HG02840 (cell line): Measurements from ENCODE around the gene TNK2.

ENCODE experiments used
- ATAC-seq: cut with Tn5 transposase; IDR thresholded peaks from one replicate; pipeline ENCODE4 v1.9.1; 2021; ENCODE audit warnings: mild to moderate bottlenecking, moderate library complexity, moderate number of reproducible peaks; ENCODE audit not compliant: unreplicated experiment, low FRiP score

Gene TNK2

GRCh38 chr3:195900436-195901355 is 7.7 kb downstream of the TNK2 start:
- no peak for ATAC-seq

DNA sequence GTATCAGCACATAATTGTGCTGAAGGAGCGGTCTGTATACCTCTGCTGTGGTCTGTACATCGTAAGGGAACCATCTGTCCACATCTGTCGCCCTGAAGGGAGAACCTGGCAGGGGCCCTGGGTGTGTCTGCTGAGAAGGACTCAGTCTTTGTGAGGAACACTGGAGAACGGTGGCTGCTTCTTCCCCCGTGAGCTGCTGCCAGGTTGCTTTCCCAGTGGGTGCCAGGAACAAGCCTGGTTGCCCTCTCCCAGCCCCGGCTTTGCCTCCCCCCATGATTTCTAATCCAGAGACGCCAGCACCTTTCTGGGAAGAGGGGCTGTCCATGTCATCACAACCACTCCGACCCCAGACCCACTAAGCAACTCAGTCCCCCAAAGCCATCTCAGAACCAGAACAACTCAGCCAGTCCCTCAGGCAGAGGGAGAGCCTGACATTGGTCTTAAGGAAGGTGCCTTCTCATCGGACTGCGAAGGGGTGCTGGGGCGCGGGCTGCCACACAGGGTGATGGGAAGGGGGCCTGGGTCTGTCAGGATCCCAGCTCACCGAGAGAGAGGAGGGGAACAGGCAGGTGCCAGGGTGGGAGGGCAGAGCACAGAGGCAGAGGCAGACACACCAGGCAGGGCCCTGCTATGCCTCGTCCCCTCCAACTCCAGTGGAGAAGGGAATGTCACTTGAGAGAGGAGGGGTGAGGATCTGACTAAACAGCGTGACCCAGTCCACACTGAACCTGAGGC is 8.5 kb downstream of the TNK2 start:
- no peak for ATAC-seq

DNA sequence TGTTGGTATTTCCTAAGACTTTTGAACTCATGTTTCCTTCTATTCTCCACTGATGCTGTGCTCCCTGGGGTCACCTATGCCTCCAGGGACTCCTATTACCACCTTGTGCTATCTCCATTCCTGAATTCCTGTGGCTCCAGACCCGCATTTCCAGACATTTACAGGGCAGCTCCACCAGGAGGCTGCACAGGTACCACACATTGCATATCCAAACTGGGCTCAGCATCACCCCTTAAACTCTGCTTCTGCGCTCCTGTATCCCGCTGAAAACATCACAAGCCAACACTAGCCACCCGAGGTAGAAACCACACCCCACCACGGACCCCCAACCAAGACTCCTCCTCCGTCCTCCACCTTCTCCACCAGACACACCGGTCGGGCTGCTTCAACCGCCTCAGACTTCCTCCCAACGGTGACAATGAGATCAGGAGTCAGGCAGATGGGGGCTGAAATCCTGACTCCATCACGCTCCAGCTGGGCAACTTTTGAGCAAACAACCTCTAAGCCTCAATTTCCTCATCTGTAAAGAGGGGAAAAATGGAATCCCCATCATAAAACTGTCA is 10.4 kb downstream of the TNK2 start:
- no peak for ATAC-seq

DNA sequence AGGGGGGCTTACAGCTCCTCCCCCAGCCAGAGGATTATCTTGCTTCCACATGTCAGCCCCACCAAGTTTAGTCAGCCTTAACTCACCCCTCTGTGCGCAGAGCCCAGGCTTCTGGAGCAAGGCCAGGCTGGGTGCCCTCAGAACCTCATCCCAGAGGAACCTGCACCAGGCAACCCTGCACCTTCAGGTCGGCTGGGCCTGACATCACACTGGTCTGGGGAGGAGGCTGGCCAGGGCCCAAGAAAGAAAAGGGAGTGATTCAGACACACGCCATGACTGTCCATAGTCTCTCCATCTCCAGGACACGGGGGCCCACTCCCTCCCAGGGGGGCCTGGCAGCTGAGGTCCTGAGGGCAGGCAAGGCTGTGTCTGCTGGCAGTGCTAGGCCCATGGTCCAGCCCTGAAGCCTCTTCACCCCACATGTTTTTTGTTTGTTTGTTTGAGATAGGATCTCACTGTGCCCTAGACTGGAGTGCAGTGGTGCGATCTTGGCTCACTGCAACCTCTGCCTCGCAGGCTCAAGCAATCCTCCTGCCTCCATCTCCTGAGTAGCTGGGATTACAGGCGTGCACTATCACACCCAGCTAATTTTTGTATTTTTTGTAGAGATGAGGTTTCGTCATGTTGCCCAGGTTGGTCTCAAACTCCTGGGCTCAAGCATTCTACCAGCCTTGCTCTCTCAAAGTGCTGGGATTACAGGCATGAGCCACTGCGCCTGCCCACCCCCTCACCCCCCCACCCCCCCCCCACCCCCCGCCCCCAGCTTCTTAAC is 11.1 kb downstream of the TNK2 start:
- ATAC-seq = no peak

GRCh38 chr3:195896361-195897080 is 11.8 kb downstream of the TNK2 start:
- ATAC-seq = no peak

DNA sequence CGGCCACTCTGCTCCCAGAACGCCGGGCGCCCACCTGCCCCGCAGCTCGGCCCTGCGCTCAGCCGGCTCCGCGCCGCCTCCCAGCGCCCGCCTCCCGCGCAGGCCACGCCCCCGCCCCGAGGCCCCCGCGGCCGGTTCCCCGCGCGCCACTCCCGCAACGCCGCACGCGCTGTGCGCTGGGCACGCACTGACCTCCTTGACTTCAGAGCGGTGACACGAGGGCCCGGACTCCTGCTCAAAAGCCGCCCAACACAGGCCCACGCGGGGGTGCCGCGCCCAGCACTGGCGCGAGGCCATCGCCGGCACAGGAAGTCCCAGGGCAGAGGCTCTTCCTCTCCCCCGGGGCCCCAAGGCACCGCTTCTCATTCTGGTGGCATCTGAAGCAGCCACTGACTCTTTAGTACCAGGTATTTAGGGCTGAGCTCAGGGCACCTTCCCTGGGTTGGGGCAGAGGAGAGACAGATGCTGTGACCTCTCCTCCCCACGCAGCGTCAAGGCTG is 12.4 kb downstream of the TNK2 start:
- ATAC-seq = no peak

GRCh38 chr3:195895078-195895860 is 13.1 kb downstream of the TNK2 start:
- ATAC-seq = no peak

GRCh38 chr3:195893916-195894465 is 14.4 kb downstream of the TNK2 start:
- no peak for ATAC-seq

DNA sequence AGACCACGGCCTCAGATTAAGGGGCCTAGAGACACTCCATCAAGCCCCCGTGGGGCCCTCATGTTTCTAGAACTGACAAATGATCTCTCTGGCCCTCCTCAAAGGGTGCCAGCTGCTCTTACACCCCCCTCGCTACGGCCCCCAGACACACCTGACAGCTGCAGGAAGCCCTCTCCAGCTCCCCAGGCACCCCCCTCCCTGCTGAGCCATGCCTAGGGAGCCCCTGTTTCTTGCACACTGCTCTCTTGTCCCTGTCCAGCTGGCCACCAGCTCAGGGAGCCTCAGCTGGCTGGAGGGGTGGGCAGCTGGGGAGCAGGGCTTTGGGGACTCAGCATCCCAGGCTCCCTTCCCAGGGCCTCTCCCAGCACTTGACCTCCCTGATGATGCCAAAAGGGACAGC is 14.8 kb downstream of the TNK2 start:
- no peak for ATAC-seq

GRCh38 chr3:195893044-195893395 is 15.3 kb downstream of the TNK2 start:
- ATAC-seq = no peak

- ATAC-seq = no peak
These were observed 16.0 kb downstream of the TNK2 start for GRCh38 chr3:195892105-195893043.

DNA sequence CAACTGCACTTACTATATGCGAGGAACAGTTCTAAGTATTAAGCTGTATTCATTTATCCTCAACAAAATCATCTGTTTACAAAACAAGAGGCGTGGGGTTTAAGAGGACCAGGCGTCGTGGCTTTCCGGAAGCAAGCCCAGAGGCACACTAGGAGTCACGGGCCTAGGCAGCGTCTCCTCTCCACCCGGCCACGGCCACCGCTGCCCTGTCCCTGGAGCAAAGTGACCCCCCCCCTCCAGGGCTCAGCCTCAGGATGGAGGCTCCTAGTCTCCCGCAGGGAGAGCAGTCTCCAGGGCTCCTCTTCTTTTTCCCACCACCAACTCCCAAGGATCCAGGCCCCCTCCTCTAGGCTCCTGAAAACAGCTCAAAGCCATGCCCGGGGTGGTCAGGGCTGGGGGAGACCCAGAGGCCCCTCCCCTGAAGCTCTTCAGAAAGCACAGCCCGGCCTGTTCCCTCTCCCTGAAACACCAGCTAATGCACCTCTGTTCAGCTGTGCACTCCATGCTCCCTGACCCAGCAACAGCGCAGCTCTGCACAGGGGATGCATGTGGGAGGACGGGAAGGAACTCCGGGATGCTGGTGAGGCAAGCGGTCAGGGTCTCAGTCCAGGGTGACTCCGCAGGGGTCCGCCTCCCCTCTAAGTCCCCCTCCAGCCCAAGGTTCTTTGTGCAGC is 16.8 kb downstream of the TNK2 start:
- no peak for ATAC-seq

DNA sequence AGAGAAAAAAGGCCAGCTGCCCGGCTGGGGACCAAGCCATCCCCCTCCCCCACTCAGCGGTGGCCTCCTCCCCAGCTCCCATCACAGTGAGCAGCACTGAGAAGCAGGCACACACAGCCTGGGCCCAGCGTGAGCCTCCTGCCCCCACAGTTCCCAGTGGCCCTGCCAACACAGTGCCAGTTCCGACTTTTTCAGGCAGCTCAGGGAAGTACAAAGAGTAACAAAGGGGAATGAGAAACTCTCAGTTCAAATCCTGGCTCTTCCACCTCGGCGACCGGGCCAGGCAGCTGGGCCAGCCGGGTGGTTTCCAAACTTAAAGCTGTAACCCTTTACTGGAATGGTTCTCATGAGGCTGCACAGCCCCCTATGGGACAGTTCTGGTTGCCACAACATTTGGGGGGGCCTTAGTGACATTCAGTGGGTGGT is 18.5 kb downstream of the TNK2 start:
- ATAC-seq = no peak

- ATAC-seq = no peak
These were observed 19.1 kb downstream of the TNK2 start for GRCh38 chr3:195888981-195889869.

DNA sequence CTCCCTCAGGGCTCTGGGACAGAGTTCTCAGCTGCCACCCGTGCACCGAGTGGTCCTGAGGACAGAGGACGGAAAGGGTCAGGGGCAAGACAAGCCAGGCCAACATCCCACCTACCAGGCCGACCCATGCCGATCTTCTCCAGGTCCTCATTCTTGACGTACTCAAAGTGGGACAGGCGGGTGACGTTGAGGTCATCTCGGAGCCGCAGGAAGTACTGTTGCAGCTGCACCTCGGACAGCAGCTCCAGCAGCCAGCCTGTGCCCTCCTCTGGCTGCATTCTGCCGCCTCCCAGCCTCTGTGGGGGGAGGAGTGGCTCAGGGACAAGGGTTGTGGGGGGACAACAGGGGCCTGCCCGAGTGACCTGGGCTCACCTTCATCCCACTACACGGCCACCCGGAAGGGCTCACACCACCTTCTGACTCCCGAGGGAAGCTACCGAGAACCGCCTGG is 20.0 kb downstream of the TNK2 start:
- no peak for ATAC-seq

DNA sequence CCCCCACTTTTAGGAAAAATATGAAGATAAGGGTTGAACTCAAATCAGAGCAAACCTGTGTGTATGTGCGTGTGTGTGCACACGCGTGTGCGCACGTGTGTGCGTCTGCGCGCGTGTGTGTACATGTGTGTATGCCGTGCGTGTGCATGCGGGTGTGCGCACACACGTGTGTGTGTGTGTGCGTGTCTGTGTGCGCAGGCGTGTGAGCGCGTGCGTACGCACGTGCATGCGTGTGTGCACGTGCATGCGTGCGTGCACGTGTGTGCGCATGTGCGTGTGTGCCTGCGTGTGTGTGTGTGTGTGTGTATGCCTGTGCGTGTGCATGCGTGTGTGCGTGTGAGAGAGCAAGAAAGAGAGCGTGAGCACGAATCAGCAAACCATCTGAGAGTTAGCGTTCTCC is 20.7 kb downstream of the TNK2 start:
- ATAC-seq = no peak
